ENCODE results near the gene RAB22A.
"Not testable (repeated sequence)": the region's sequence is repeated elsewhere in the genome, so short reads cannot be mapped to it uniquely, and the experiment has no call there.

The RAB22A gene

GRCh38 chr20:58399926-58400325 is 90.4 kb downstream of the RAB22A start:
- Mint-ChIP-seq H3K27me3 (no peaks in the 10 kb centered on the region), H3K4me3 (no peak overlapping the region), H3K9me3 (no peaks in the 10 kb centered on the region), H3K27ac (no peak overlapping the region), H3K4me1 (ENCODE audit: low read depth) (peaks cover 38% of the 10 kb centered on the region), H3K36me3 (ENCODE audit: low read depth) (peaks cover 39% of the 10 kb centered on the region)

GRCh38 chr20:58401162-58401561 is 91.6 kb downstream of the RAB22A start:
- no peaks in the 10 kb centered on the region for H3K27me3 Mint-ChIP-seq
- peaks cover 29% of the 10 kb centered on the region for H3K36me3 Mint-ChIP-seq (ENCODE audit: low read depth)
- peaks cover 27% of the 10 kb centered on the region for H3K4me1 Mint-ChIP-seq (ENCODE audit: low read depth)
- no peak overlapping the region for H3K4me3 Mint-ChIP-seq
- H3K27ac Mint-ChIP-seq: no peak overlapping the region
- H3K9me3 Mint-ChIP-seq: no peaks in the 10 kb centered on the region

- Mint-ChIP-seq H3K36me3 (ENCODE audit: low read depth) (peaks cover 23% of the 10 kb centered on the region), H3K4me3 (no peak overlapping the region), H3K27ac (no peak overlapping the region), H3K9me3 (no peaks in the 10 kb centered on the region), H3K27me3 (no peaks in the 10 kb centered on the region), H3K4me1 (ENCODE audit: low read depth) (peaks cover 20% of the 10 kb centered on the region)
Observed at GRCh38 chr20:58402305-58402704, 92.8 kb downstream of the RAB22A start.

GRCh38 chr20:58402827-58403226 is 93.3 kb downstream of the RAB22A start:
- Mint-ChIP-seq H3K9me3 (no peaks in the 10 kb centered on the region), H3K27ac (no peak overlapping the region), H3K4me3 (no peak overlapping the region), H3K27me3 (no peaks in the 10 kb centered on the region), H3K36me3 (ENCODE audit: low read depth) (peaks cover 22% of the 10 kb centered on the region), H3K4me1 (ENCODE audit: low read depth) (peaks cover 21% of the 10 kb centered on the region)

- no peak overlapping the region for H3K27ac Mint-ChIP-seq
- H3K27me3 Mint-ChIP-seq: no peaks in the 10 kb centered on the region
- H3K36me3 Mint-ChIP-seq (ENCODE audit: low read depth): peaks cover 18% of the 10 kb centered on the region
- H3K9me3 Mint-ChIP-seq: no peaks in the 10 kb centered on the region
- H3K4me3 Mint-ChIP-seq: no peak overlapping the region
- H3K4me1 Mint-ChIP-seq (ENCODE audit: low read depth): peaks cover 21% of the 10 kb centered on the region
Observed at GRCh38 chr20:58403272-58403671, 93.8 kb downstream of the RAB22A start.

GRCh38 chr20:58405504-58406291 is 96.2 kb downstream of the RAB22A start:
- H3K27ac Mint-ChIP-seq: no peak overlapping the region
- peaks cover 26% of the 10 kb centered on the region for H3K4me1 Mint-ChIP-seq (ENCODE audit: low read depth)
- H3K9me3 Mint-ChIP-seq: no peaks in the 10 kb centered on the region
- H3K36me3 Mint-ChIP-seq (ENCODE audit: low read depth): peaks cover 7% of the 10 kb centered on the region
- no peaks in the 10 kb centered on the region for H3K27me3 Mint-ChIP-seq
- no peak overlapping the region for H3K4me3 Mint-ChIP-seq

- Mint-ChIP-seq H3K27ac (peak overlapping the region; percentile 62), H3K9me3 (no peaks in the 10 kb centered on the region), H3K27me3 (no peaks in the 10 kb centered on the region)
Observed at GRCh38 chr20:58406422-58407001, 97.0 kb downstream of the RAB22A start.

GRCh38 chr20:58407201-58407873 is 97.8 kb downstream of the RAB22A start:
- H3K4me3 Mint-ChIP-seq: no peak overlapping the region
- no peaks in the 10 kb centered on the region for H3K27me3 Mint-ChIP-seq
- no peaks in the 10 kb centered on the region for H3K9me3 Mint-ChIP-seq
- H3K27ac Mint-ChIP-seq: peak overlapping the region; percentile 29
- peaks cover 11% of the 10 kb centered on the region for H3K36me3 Mint-ChIP-seq (ENCODE audit: low read depth)
- peaks cover 32% of the 10 kb centered on the region for H3K4me1 Mint-ChIP-seq (ENCODE audit: low read depth)

More at GRCh38 chr20:58406422-58407001, 97.0 kb downstream of the RAB22A start:
- H3K4me3 Mint-ChIP-seq: no peak overlapping the region
- H3K36me3 Mint-ChIP-seq (ENCODE audit: low read depth): peaks cover 7% of the 10 kb centered on the region
- H3K4me1 Mint-ChIP-seq (ENCODE audit: low read depth): peaks cover 28% of the 10 kb centered on the region

GRCh38 chr20:58407966-58408557 is 98.5 kb downstream of the RAB22A start:
- peak overlapping the region; percentile 63 for H3K27ac Mint-ChIP-seq
- H3K27me3 Mint-ChIP-seq: no peaks in the 10 kb centered on the region
- H3K36me3 Mint-ChIP-seq (ENCODE audit: low read depth): peaks cover 11% of the 10 kb centered on the region
- no peaks in the 10 kb centered on the region for H3K9me3 Mint-ChIP-seq
- H3K4me3 Mint-ChIP-seq: peak overlapping the region; percentile 45
- H3K4me1 Mint-ChIP-seq (ENCODE audit: low read depth): peaks cover 32% of the 10 kb centered on the region

- Mint-ChIP-seq H3K27ac (peak overlapping the region; percentile 22), H3K36me3 (ENCODE audit: low read depth) (peaks cover 11% of the 10 kb centered on the region), H3K4me1 (ENCODE audit: low read depth) (peaks cover 32% of the 10 kb centered on the region), H3K27me3 (no peaks in the 10 kb centered on the region), H3K9me3 (no peaks in the 10 kb centered on the region), H3K4me3 (peak overlapping the region; percentile 19)
Observed at GRCh38 chr20:58408603-58409246, 99.2 kb downstream of the RAB22A start.

- Mint-ChIP-seq H3K4me1 (ENCODE audit: low read depth) (peaks cover 46% of the 10 kb centered on the region), H3K36me3 (ENCODE audit: low read depth) (peaks cover 42% of the 10 kb centered on the region)
- H3K9me3 Mint-ChIP-seq, H3K4me3 Mint-ChIP-seq, H3K27me3 Mint-ChIP-seq, H3K27ac Mint-ChIP-seq: not testable (repeated sequence)
Observed at GRCh38 chr20:58414216-58414615, 104.7 kb downstream of the RAB22A start.

GRCh38 chr20:58414786-58415185 is 105.3 kb downstream of the RAB22A start:
- H3K27me3 Mint-ChIP-seq, H3K9me3 Mint-ChIP-seq, H3K27ac Mint-ChIP-seq, H3K4me3 Mint-ChIP-seq: not testable (repeated sequence)
- H3K36me3 Mint-ChIP-seq (ENCODE audit: low read depth): peaks cover 45% of the 10 kb centered on the region
- peaks cover 47% of the 10 kb centered on the region for H3K4me1 Mint-ChIP-seq (ENCODE audit: low read depth)

GRCh38 chr20:58416057-58416456 is 106.5 kb downstream of the RAB22A start:
- Mint-ChIP-seq H3K27me3 (no peaks in the 10 kb centered on the region), H3K36me3 (ENCODE audit: low read depth) (peaks cover 48% of the 10 kb centered on the region), H3K4me1 (ENCODE audit: low read depth) (peaks cover 50% of the 10 kb centered on the region), H3K4me3 (no peak overlapping the region), H3K27ac (peak overlapping the region; percentile 68), H3K9me3 (no peaks in the 10 kb centered on the region)

- Mint-ChIP-seq H3K4me1 (ENCODE audit: low read depth) (peaks cover 48% of the 10 kb centered on the region), H3K27me3 (no peaks in the 10 kb centered on the region), H3K36me3 (ENCODE audit: low read depth) (peaks cover 47% of the 10 kb centered on the region), H3K27ac (peak overlapping the region; percentile 68), H3K9me3 (no peaks in the 10 kb centered on the region), H3K4me3 (no peak overlapping the region)
Observed at GRCh38 chr20:58416835-58417234, 107.3 kb downstream of the RAB22A start.
